ENCODE measurements around the gene CNOT6L.

CNOT6L gene

GRCh38 chr4:77710684-77711083, 108.5 kb downstream of the CNOT6L start:
- no peaks in the 10 kb centered on the region for H3K79me2 ChIP-seq (ENCODE audit: control insufficient read depth, insufficient read depth, low read length, poor library complexity)
- no peak overlapping the region for H3K4ac ChIP-seq (ENCODE audit: low read depth, low read length)
- no peaks in the 10 kb centered on the region for H3K27me3 ChIP-seq (ENCODE audit: insufficient read depth, low read length)
- no peak overlapping the region for H2BK5ac ChIP-seq (ENCODE audit: low read depth, low read length, poor library complexity)
- H3K4me2 ChIP-seq (ENCODE audit: low read length), result no peak overlapping the region
- no peaks in the 10 kb centered on the region for H3K4me1 ChIP-seq (ENCODE audit: control insufficient read depth in 1 of 2, insufficient read depth in 2 of 2, low read length in 2 of 2)
- H4K91ac ChIP-seq (ENCODE audit: low read depth, low read length), result no peak overlapping the region
- no peak overlapping the region for H2BK12ac ChIP-seq (ENCODE audit: low read length)
- H4K8ac ChIP-seq (ENCODE audit: low read depth, low read length), result no peak overlapping the region
- H3K27ac ChIP-seq (ENCODE audit: low read depth, low read length), result no peak overlapping the region
- H3K79me1 ChIP-seq (ENCODE audit: low read length), result no peaks in the 10 kb centered on the region
- no peak overlapping the region for H4K12ac ChIP-seq (ENCODE audit: low read depth, low read length)
- no CpG with 5 or more reads among the region's 1 CpG for WGBS (ENCODE audit: extremely low coverage, insufficient coverage, insufficient read length)
- no peak overlapping the region for H2AK5ac ChIP-seq (ENCODE audit: low read length)
- H3K4me3 ChIP-seq (ENCODE audit: low read depth, low read length), result no peak overlapping the region
- H3K9ac ChIP-seq (ENCODE audit: low read length), result no peak overlapping the region
- H2AFZ ChIP-seq (ENCODE audit: insufficient read depth, low read length, poor library complexity), result no peak overlapping the region
- DNase-seq, result no peak
- H3K9me3 ChIP-seq (ENCODE audit: insufficient read depth, low read depth, low read length), result no peaks in the 10 kb centered on the region
- no peak overlapping the region for H3K18ac ChIP-seq (ENCODE audit: low read length)
- no peaks in the 10 kb centered on the region for H3K36me3 ChIP-seq (ENCODE audit: control insufficient read depth in 1 of 2, insufficient read depth in 2 of 2, low read length in 2 of 2)
- H3K23ac ChIP-seq (ENCODE audit: low read length), result no peak overlapping the region
- H3K14ac ChIP-seq (ENCODE audit: low read length), result no peak overlapping the region
- no peak overlapping the region for H2BK120ac ChIP-seq (ENCODE audit: insufficient read depth, low read length, poor library complexity)

DNA sequence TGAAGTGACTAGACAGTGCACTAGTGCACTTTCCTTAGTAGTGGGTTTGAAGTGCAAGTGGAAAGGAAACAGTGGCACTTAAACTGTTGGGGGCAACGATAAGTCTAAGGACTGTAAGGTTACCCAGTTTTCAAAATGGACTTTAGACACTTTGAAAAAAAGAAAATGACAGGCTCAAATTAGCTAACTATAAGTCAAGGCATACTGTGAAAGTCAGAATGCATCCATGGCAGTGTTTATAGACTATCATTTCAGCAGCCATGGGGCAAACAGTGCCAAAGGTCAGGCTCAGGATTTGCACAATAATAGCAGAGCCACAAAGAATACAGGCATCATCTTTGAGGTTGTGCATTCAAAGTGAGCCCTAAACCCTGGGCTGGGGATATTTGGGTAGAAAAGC, 109.1 kb downstream of the CNOT6L start:
- Histone ChIP-seq H2BK120ac (ENCODE audit: insufficient read depth, low read length, poor library complexity) (no peak overlapping the region), H4K12ac (ENCODE audit: low read depth, low read length) (no peak overlapping the region), H3K79me2 (ENCODE audit: control insufficient read depth, insufficient read depth, low read length, poor library complexity) (no peaks in the 10 kb centered on the region), H3K23ac (ENCODE audit: low read length) (no peak overlapping the region), H3K4me3 (ENCODE audit: low read depth, low read length) (no peak overlapping the region), H3K79me1 (ENCODE audit: low read length) (no peaks in the 10 kb centered on the region), H3K14ac (ENCODE audit: low read length) (no peak overlapping the region), H2BK5ac (ENCODE audit: low read depth, low read length, poor library complexity) (no peak overlapping the region), H3K9me3 (ENCODE audit: insufficient read depth, low read depth, low read length) (no peaks in the 10 kb centered on the region), H2AFZ (ENCODE audit: insufficient read depth, low read length, poor library complexity) (no peak overlapping the region), H3K27me3 (ENCODE audit: insufficient read depth, low read length) (no peaks in the 10 kb centered on the region), H3K27ac (ENCODE audit: low read depth, low read length) (no peak overlapping the region), H3K18ac (ENCODE audit: low read length) (no peak overlapping the region), H2BK12ac (ENCODE audit: low read length) (no peak overlapping the region), H3K4me1 (ENCODE audit: control insufficient read depth in 1 of 2, insufficient read depth in 2 of 2, low read length in 2 of 2) (no peaks in the 10 kb centered on the region), H2AK5ac (ENCODE audit: low read length) (no peak overlapping the region), H4K91ac (ENCODE audit: low read depth, low read length) (no peak overlapping the region), H4K8ac (ENCODE audit: low read depth, low read length) (no peak overlapping the region), H3K4ac (ENCODE audit: low read depth, low read length) (no peak overlapping the region), H3K4me2 (ENCODE audit: low read length) (no peak overlapping the region), H3K9ac (ENCODE audit: low read length) (no peak overlapping the region), H3K36me3 (ENCODE audit: control insufficient read depth in 1 of 2, insufficient read depth in 2 of 2, low read length in 2 of 2) (no peaks in the 10 kb centered on the region)
- no peak for DNase-seq
- no CpG with 5 or more reads among the region's 1 CpG for WGBS (ENCODE audit: extremely low coverage, insufficient coverage, insufficient read length)

- Histone ChIP-seq H2BK5ac (ENCODE audit: low read depth, low read length, poor library complexity) (no peak overlapping the region), H3K18ac (ENCODE audit: low read length) (no peak overlapping the region), H3K79me1 (ENCODE audit: low read length) (no peaks in the 10 kb centered on the region), H2BK12ac (ENCODE audit: low read length) (no peak overlapping the region), H3K9ac (ENCODE audit: low read length) (no peak overlapping the region), H3K27ac (ENCODE audit: low read depth, low read length) (no peak overlapping the region), H3K14ac (ENCODE audit: low read length) (no peak overlapping the region), H3K4ac (ENCODE audit: low read depth, low read length) (no peak overlapping the region), H3K27me3 (ENCODE audit: insufficient read depth, low read length) (no peaks in the 10 kb centered on the region), H3K4me3 (ENCODE audit: low read depth, low read length) (no peak overlapping the region), H4K8ac (ENCODE audit: low read depth, low read length) (no peak overlapping the region), H2AFZ (ENCODE audit: insufficient read depth, low read length, poor library complexity) (no peak overlapping the region), H3K9me3 (ENCODE audit: insufficient read depth, low read depth, low read length) (no peaks in the 10 kb centered on the region), H3K36me3 (ENCODE audit: control insufficient read depth in 1 of 2, insufficient read depth in 2 of 2, low read length in 2 of 2) (no peaks in the 10 kb centered on the region), H3K79me2 (ENCODE audit: control insufficient read depth, insufficient read depth, low read length, poor library complexity) (no peaks in the 10 kb centered on the region), H3K4me1 (ENCODE audit: control insufficient read depth in 1 of 2, insufficient read depth in 2 of 2, low read length in 2 of 2) (no peaks in the 10 kb centered on the region), H2BK120ac (ENCODE audit: insufficient read depth, low read length, poor library complexity) (no peak overlapping the region), H3K4me2 (ENCODE audit: low read length) (no peak overlapping the region), H3K23ac (ENCODE audit: low read length) (no peak overlapping the region), H2AK5ac (ENCODE audit: low read length) (no peak overlapping the region), H4K12ac (ENCODE audit: low read depth, low read length) (no peak overlapping the region), H4K91ac (ENCODE audit: low read depth, low read length) (no peak overlapping the region)
- no peak for DNase-seq
- no CpG with 5 or more reads among the region's 4 CpGs for WGBS (ENCODE audit: extremely low coverage, insufficient coverage, insufficient read length)
These were observed 112.5 kb downstream of the CNOT6L start for GRCh38 chr4:77706717-77707116.

DNA sequence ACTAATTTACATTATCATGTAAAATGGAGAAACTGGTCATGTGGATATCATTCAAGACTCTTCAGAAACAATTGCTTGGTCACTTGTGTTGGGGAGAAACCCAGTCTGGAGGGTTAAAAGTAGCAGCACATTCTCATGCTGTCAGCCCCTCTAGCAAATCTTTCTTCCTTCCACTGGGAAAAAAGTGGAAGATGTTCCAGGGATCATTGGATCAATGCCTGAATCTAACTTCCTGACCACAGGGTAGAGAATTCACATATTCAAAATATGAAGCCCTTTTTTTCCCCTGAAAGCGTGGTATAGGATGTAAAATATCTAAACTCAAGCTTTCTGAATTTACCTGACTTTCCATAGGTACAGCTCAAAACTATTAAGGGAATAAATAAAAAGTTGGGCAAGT, 115.5 kb downstream of the CNOT6L start:
- H3K14ac ChIP-seq (ENCODE audit: low read length), result no peak overlapping the region
- no peaks in the 10 kb centered on the region for H3K79me2 ChIP-seq (ENCODE audit: control insufficient read depth, insufficient read depth, low read length, poor library complexity)
- H4K12ac ChIP-seq (ENCODE audit: low read depth, low read length), result no peak overlapping the region
- H3K4me1 ChIP-seq (ENCODE audit: control insufficient read depth in 1 of 2, insufficient read depth in 2 of 2, low read length in 2 of 2), result peaks cover 3 to 5% of the 10 kb centered on the region in 2 experiments
- H3K23ac ChIP-seq (ENCODE audit: low read length), result no peak overlapping the region
- no peaks in the 10 kb centered on the region for H3K27me3 ChIP-seq (ENCODE audit: insufficient read depth, low read length)
- H4K91ac ChIP-seq (ENCODE audit: low read depth, low read length), result no peak overlapping the region
- no CpG with 5 or more reads among the region's 1 CpG for WGBS (ENCODE audit: extremely low coverage, insufficient coverage, insufficient read length)
- H3K4me2 ChIP-seq (ENCODE audit: low read length), result no peak overlapping the region
- no peak overlapping the region for H3K18ac ChIP-seq (ENCODE audit: low read length)
- no peak overlapping the region for H2BK120ac ChIP-seq (ENCODE audit: insufficient read depth, low read length, poor library complexity)
- H2BK5ac ChIP-seq (ENCODE audit: low read depth, low read length, poor library complexity), result no peak overlapping the region
- H3K36me3 ChIP-seq (ENCODE audit: control insufficient read depth in 1 of 2, insufficient read depth in 2 of 2, low read length in 2 of 2), result no peaks in the 10 kb centered on the region
- H4K8ac ChIP-seq (ENCODE audit: low read depth, low read length), result no peak overlapping the region
- H2BK12ac ChIP-seq (ENCODE audit: low read length), result no peak overlapping the region
- H3K9ac ChIP-seq (ENCODE audit: low read length), result no peak overlapping the region
- H3K27ac ChIP-seq (ENCODE audit: low read depth, low read length), result no peak overlapping the region
- H3K9me3 ChIP-seq (ENCODE audit: insufficient read depth, low read depth, low read length), result no peaks in the 10 kb centered on the region
- H2AK5ac ChIP-seq (ENCODE audit: low read length), result no peak overlapping the region
- H3K79me1 ChIP-seq (ENCODE audit: low read length), result peaks cover 3% of the 10 kb centered on the region
- no peak for DNase-seq
- H3K4me3 ChIP-seq (ENCODE audit: low read depth, low read length), result no peak overlapping the region
- H3K4ac ChIP-seq (ENCODE audit: low read depth, low read length), result no peak overlapping the region
- H2AFZ ChIP-seq (ENCODE audit: insufficient read depth, low read length, poor library complexity), result no peak overlapping the region
